NT2/D1 (cell line): ENCODE data around the gene STXBP6.
"Not testable (repeated sequence)": the region's sequence is repeated elsewhere in the genome, so short reads cannot be mapped to it uniquely, and the experiment has no call there.

Source experiments
- DNase-seq: peaks from one replicate; pipeline ENCODE4 v3.0.0-alpha.2; 2011; ENCODE audit warnings: low read depth, low spot score
- H3K27me3 ChIP-seq: 2 replicates; pipeline ENCODE4 v1.6.0; 2011; ENCODE audit warnings: mild to moderate bottlenecking; ENCODE audit not compliant: insufficient read length, insufficient read depth
- H3K36me3 ChIP-seq: 2 replicates; pipeline ENCODE4 v1.6.1; 2011; ENCODE audit warnings: mild to moderate bottlenecking, low read length, mixed read lengths; ENCODE audit not compliant: insufficient read depth, insufficient read length
- H3K4me1 ChIP-seq: 2 replicates; pipeline ENCODE4 v1.5.1; 2011; ENCODE audit not compliant: insufficient read depth, insufficient read length
- H3K4me3 ChIP-seq: 2 replicates; pipeline ENCODE4 v1.5.1; 2011; ENCODE audit warnings: low read depth; ENCODE audit not compliant: insufficient read length
- H3K9ac ChIP-seq: 2 replicates; pipeline ENCODE4 v1.6.0; 2011; ENCODE audit warnings: low read depth; ENCODE audit not compliant: insufficient read length
- H3K9me3 ChIP-seq: 2 replicates; pipeline ENCODE4 v1.5.1; 2011; ENCODE audit warnings: mild to moderate bottlenecking, low read length; ENCODE audit not compliant: insufficient read depth
- SUZ12 ChIP-seq: IDR thresholded peaks from 2 replicates; pipeline ENCODE4 v1.6.1; 2011; ENCODE audit not compliant: insufficient read length, insufficient read depth; ENCODE audit errors: extremely low read depth
- YY1 ChIP-seq: IDR thresholded peaks from 2 replicates; pipeline ENCODE4 v1.6.1; 2011; ENCODE audit not compliant: insufficient read length, insufficient read depth
- ZNF274 ChIP-seq: IDR thresholded peaks from 2 replicates; pipeline ENCODE4 v1.6.1; 2011; ENCODE audit warnings: mild to moderate bottlenecking, low read depth, low read length

STXBP6 gene

GRCh38 chr14:24785698-24786097, 264.2 kb downstream of the STXBP6 start:
- TF ChIP-seq SUZ12 (no peak), ZNF274 (no peak), YY1 (no peak)
- no peak for DNase-seq
- Histone ChIP-seq H3K9ac (no peak overlapping the region), H3K36me3 (no peaks in the 10 kb centered on the region), H3K4me1 (no peaks in the 10 kb centered on the region), H3K9me3 (no peaks in the 10 kb centered on the region), H3K27me3 (no peaks in the 10 kb centered on the region), H3K4me3 (no peak overlapping the region)

- H3K36me3 ChIP-seq: no peaks in the 10 kb centered on the region
Measured at GRCh38 chr14:24784981-24785380, 265.0 kb downstream of the STXBP6 start.

GRCh38 chr14:24783791-24784190, 266.2 kb downstream of the STXBP6 start:
- Histone ChIP-seq H3K4me3 (no peak overlapping the region), H3K9ac (no peak overlapping the region), H3K36me3 (no peaks in the 10 kb centered on the region), H3K9me3 (no peaks in the 10 kb centered on the region), H3K4me1 (no peaks in the 10 kb centered on the region), H3K27me3 (no peaks in the 10 kb centered on the region)
- TF ChIP-seq YY1 (no peak), ZNF274 (no peak), SUZ12 (no peak)
- no peak for DNase-seq

More at GRCh38 chr14:24784981-24785380, 265.0 kb downstream of the STXBP6 start:
- DNase-seq: no peak
- Histone ChIP-seq H3K4me3 (no peak overlapping the region), H3K9me3 (no peaks in the 10 kb centered on the region), H3K4me1 (no peaks in the 10 kb centered on the region), H3K9ac (no peak overlapping the region), H3K27me3 (no peaks in the 10 kb centered on the region)
- no peak for TF ChIP-seq YY1
- TF ChIP-seq ZNF274: no peak
- TF ChIP-seq SUZ12: no peak

- peaks cover 5% of the 10 kb centered on the region; the same call in 1 of the 2 replicates for H3K9me3 ChIP-seq
Measured at GRCh38 chr14:24780281-24780680, 269.7 kb downstream of the STXBP6 start.

GRCh38 chr14:24777678-24778077, 272.3 kb downstream of the STXBP6 start:
- Histone ChIP-seq H3K4me3 (no peak overlapping the region), H3K9me3 (peaks cover 5% of the 10 kb centered on the region; the same call in 1 of the 2 replicates), H3K9ac (no peak overlapping the region), H3K36me3 (no peaks in the 10 kb centered on the region), H3K4me1 (no peaks in the 10 kb centered on the region), H3K27me3 (no peaks in the 10 kb centered on the region)
- DNase-seq: no peak
- no peak for TF ChIP-seq ZNF274
- TF ChIP-seq SUZ12: no peak
- TF ChIP-seq YY1: no peak

More at GRCh38 chr14:24780281-24780680, 269.7 kb downstream of the STXBP6 start:
- TF ChIP-seq YY1 (no peak), ZNF274 (no peak), SUZ12 (no peak)
- H3K4me1 ChIP-seq: no peaks in the 10 kb centered on the region
- no peak for DNase-seq
- no peak overlapping the region for H3K4me3 ChIP-seq
- no peak overlapping the region for H3K9ac ChIP-seq
- no peaks in the 10 kb centered on the region for H3K27me3 ChIP-seq
- H3K36me3 ChIP-seq: no peaks in the 10 kb centered on the region

- Histone ChIP-seq H3K9ac (no peak overlapping the region), H3K4me1 (no peaks in the 10 kb centered on the region), H3K27me3 (no peaks in the 10 kb centered on the region), H3K4me3 (no peak overlapping the region), H3K9me3 (peaks cover 5% of the 10 kb centered on the region; the same call in 1 of the 2 replicates), H3K36me3 (no peaks in the 10 kb centered on the region)
- DNase-seq: peak; percentile 13
- no peak for TF ChIP-seq YY1
- TF ChIP-seq SUZ12: no peak
- TF ChIP-seq ZNF274: no peak
Measured at GRCh38 chr14:24775950-24776349, 274.0 kb downstream of the STXBP6 start.

- no peaks in the 10 kb centered on the region for H3K36me3 ChIP-seq
- H3K9me3 ChIP-seq: peaks cover 5% of the 10 kb centered on the region; the same call in 1 of the 2 replicates
- H3K4me3 ChIP-seq: no peak overlapping the region
- no peak for TF ChIP-seq SUZ12
- TF ChIP-seq YY1: no peak
- TF ChIP-seq ZNF274: no peak
- no peak for DNase-seq
- no peak overlapping the region for H3K9ac ChIP-seq
- H3K4me1 ChIP-seq: no peaks in the 10 kb centered on the region
- H3K27me3 ChIP-seq: no peaks in the 10 kb centered on the region
Measured at GRCh38 chr14:24774187-24774915, 275.6 kb downstream of the STXBP6 start.

- H3K4me3 ChIP-seq, H3K27me3 ChIP-seq, H3K36me3 ChIP-seq, DNase-seq, H3K9ac ChIP-seq, H3K4me1 ChIP-seq, H3K9me3 ChIP-seq: not testable (repeated sequence)
Measured at GRCh38 chr14:24773564-24773963, 276.4 kb downstream of the STXBP6 start.
